Right forelimb (tissue), 1 donor: ENCODE data around the gene RNASEH2A.
A peak's percentile ranks its signal among the peaks of the same experiment; 100 is the strongest.
"Not testable (repeated sequence)": the region's sequence is repeated elsewhere in the genome, so short reads cannot be mapped to it uniquely, and the experiment has no call there.

ENCODE experiments used
- DNase-seq: peaks from one replicate; pipeline ENCODE4 v3.0.0-alpha.2; 2018

The RNASEH2A gene

DNA sequence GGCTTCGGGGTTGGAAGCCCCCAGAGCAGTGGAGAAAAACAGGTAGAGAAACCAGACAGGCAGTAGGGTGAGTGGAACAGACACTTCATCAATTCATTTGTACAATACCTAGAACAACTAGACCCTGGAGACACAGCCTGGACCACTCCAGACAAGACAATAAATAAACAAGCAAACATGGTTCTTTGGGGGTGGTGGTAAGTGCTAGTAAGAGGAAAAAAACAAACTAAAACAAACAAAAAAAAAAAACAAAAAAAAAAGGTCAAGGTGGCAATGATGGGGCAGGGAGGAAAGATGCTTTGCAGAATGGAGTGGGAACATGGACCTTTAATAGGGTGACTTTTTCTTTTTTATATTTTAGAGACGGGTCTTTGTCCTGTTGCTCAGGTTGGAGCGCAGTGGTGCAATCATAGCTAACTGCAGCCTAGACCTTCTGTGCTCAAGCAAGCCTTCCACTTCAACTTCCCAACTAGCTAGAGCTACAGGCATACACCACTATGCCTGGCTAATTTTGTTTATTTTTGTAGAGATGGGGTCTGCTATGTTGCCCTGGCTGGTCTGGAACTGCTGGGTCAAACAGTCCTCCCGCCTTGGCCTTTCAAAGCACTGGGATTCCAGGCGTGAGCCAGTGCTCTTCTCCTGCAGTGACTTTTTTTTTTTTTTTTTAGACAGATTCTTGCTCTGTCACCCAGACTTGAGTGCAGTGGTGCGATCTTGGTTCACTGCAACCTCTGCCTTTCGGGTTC lies 12.0 kb upstream of the RNASEH2A start:
- DNase-seq = no peak

DNA sequence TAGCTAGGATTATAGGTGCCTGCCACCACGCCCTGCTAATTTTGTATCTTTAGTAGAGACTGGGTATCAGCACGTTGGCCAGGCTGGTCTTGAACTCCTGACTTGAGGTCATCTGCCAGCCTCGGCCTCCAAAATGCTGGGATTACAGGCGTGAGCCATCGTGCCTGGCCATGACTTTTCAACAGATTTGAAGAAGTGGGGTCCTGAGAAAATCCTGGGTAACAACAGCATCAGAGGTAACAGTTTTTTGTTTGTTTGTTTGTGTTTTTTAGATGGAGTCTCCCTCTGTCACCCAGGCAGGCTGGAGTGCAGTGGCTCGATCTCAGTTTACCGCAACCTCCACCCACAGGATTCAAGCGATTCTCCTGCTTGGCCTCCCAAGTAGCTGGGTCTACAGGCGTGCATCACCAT lies 11.4 kb upstream of the RNASEH2A start:
- DNase-seq = no peak

DNA sequence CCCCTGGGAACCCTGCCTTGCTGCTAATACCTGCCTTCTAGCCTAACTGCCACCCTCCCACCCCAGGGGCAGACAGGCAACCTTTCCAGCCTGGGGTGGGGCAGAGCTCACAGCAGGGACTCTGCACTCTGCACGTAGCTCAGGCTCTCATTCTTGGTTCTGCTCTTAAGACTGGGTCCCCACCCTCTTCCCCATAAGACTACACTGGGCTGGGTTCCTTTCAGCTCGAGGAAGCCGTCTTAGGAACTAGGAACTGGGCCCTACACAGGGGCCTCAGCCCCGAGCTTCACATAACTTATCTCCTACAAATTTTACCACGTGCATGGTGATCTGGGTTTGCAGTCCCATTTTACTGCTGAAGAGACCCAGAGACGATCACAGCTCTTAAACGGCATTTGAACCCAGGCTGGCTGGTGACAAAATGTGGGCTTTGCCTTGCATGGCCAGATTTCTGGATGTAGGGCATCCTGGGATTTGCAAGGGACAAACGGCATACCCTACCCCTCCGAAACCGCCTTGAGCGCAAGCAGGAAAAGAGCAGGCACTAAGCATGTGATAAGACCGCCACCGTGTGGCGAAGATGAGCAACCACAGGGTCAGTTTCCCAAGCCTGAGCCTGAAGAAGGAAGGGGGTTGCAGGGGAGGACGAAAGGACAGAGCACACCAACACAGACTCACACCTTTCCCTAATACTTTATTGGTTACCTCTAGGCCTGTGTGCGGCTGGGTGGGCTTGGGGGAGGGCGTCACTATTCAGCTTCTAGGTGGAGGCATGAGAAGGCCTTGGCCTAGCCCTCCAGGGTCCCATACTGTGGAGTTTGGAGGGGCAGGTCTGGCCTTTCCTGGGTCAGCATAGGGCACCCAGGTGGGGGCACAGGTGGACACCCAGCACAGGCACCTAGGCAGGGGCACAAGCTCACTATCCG lies 10.0 kb upstream of the RNASEH2A start:
- peak; percentile 86 for DNase-seq

DNA sequence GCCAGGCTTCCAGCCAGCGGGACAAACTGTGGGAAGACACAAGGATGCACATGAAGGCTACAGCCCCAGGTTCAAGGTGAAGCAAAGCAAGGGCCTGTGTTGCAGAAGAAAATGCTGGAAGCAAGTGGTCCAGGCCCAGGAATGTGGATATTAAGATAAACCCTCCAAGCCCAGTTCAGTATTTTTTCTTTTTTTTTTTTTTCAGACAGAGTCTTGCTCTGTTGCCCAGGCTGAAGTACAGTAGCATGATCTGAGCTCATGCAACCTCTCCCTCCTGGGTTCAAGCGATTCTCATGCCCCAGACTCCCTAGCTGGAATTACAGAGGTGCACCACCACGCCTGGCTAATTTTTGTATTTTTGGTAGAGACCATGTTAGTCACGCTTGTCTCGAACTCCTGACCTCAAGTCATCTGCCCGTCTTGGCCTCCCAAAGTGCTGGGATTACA lies 9.2 kb upstream of the RNASEH2A start:
- no peak for DNase-seq

DNA sequence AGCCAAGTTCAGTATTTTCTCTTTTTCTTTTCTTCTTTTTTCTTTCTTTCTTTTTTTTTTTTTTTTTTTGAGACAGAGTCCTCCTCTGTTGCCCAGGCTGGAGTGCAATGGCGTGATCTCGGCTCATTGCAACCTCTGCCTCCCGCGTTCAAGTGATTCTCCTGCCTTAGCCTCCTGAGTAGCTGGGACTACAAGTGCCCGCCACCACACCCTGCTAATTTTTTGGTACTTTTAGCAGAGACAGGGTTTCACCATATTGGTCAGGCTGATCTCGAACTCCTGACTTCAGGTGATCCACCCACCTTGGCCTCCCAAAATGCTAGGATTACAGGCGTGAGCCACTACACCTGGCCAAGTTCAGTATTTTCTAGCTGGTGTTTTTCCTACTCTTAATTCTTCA lies 8.8 kb upstream of the RNASEH2A start:
- DNase-seq = not testable (repeated sequence)

DNA sequence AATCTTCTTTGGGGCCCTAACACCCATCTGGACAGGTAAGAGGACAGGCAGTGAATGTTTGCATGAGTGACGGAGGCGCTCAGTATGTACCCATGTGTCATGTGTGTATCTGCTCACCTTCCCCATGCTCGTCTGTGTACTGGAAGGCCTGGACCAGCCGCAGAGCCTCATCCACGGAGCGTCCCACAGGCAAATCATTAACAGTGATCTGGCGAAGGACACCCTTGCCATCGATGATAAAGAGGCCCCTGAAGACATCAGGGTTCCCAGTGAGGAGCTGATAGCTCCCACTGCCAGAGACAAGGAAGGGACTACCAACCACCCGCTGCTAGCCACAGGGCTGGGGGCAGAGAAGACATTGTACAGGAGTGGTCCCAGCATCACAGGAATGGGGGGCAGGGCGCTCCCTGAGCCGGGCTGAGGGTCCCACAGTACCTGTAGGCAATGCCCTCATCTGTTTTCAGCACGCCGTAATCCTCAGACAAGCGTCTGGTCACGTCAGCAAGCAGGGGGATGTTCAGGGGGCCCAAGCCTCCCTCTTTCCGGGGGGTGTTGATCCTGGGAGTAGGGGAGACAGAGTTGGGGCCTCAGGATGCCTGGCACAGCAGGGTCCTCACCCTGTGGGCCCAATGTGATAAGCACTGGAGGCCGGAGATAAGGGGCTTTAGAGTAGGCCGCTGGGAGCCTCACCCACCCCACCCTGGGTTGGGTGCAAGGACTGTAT lies 6.5 kb upstream of the RNASEH2A start:
- DNase-seq = no peak

DNA sequence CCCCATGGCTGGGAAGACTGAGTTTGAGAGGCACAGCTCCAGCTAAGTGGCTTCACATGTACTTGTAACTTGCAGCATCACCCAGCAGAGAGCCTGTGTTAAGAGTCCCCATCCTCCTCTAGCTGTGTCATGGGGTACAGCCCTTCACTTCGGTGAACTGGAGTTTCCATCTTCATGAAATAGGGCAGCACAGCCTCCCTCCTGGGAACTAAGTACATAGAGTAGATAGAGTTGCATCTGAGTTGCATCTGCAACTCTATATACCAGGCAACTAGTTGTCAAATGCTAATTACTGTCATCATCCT lies 6.0 kb upstream of the RNASEH2A start:
- no peak for DNase-seq

DNA sequence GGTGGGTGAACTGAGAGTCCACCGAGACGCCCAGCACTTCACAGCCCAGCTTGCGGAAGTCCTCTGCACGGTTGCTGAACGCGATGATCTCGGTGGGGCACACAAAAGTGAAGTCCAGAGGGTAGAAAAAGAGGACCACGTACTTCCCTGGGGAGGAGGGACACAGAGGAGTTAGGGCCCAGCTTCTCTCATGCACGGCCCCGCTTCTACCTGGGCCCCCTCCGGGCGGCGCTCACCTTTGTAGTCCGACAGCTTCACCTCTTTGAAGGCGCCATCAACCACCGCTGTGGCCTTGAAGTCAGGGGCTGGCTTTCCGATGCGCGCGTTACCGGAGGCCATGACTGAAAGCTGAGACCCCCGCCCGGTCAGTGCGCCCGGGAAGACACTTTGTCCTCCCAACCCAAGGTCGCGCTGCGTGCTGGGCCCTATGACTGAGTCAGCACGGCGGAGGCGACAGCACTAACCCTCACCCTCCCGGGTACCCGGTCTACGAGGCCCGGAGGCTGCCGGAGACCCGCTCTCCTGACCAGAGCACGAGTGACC lies 5.4 kb upstream of the RNASEH2A start:
- no peak for DNase-seq

DNA sequence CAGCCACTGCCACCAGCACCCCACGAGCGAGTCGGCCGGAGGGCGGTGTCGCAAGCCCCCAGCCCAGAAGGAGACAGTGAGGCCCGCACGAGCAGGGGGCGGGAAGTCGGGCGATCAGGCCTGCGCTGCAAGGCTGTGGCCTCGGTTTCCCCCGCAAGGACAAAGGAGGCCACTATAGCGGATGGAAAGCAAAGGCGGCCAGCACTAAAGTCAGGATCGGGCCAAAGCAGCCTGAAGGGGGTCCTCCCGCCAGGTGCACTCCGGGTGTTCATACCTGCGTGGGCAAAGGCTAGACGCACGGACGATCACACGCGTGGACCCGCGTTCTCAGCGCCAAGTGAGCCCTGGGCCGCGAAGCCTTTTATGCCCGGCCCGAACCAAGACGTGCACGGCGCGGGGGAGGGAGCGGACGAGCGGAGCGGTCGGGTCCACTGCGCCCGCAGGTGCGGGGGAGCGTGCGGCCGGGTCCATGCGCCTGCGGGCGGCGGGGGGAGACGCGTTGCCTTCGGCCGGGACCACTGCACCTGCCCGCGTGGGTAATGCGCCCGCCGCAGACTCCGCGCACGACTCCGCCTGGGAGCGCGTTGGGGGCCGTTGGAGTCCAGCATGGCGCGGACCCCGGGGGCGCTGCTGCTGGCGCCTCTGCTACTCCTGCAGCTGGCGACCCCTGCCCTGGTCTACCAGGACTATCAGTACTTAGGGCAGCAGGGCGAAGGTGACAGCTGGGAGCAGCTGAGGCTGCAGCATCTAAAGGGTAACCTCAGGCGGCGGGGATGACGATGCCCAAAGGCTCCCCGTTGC lies 4.7 kb upstream of the RNASEH2A start, which contains the start of the genes PRDX2 and THSD8:
PRDX2 (minus strand) TSS at position 335 of the 801 bp plus-strand sequence. CDS start 539 bp downstream, outside the sequence.
THSD8 (plus strand) TSS at position 604 of the 801 bp plus-strand sequence; CDS start at position 607, 3 bp downstream.
- peak; percentile 87 for DNase-seq

DNA sequence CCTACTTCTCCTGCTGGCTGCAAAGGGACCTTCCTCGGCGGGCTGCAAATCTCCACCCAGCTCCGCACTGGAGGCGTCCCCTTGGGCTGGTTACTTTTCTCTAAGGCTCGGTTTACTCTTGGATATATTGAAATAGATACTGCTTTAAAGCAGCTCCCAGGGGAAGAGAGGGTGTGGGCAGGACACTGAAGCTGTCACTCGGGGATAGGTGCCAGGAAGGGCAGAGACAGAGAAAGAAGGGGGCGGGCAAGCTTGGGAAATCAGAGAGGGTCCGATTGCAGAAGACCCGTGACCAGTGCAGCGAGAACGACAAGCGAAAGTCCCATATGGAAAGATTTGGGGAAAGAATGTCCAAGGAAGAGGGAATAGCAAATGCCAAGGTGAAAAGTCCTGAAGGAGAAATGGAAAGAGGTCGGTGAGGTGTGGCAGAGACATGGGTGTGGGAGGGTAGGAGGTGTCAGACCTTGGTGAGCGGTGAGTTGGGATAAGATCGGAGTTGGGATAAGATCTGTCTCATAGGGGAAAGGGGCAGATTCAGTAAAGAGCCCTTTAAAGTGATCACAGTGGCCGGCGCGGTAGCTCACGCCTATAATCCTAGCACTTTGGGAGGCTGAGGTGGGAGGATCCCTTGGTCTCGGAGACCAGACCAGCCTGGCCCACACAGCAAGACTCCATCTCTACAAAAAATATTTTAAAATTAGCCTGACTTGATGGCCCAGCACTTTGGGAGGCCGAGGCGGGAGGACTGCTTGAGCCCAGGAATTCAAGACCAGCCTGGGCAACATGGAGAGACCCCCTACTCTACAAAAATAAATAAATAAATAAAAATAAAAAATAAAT lies 3.9 kb upstream of the RNASEH2A start:
- no peak for DNase-seq

DNA sequence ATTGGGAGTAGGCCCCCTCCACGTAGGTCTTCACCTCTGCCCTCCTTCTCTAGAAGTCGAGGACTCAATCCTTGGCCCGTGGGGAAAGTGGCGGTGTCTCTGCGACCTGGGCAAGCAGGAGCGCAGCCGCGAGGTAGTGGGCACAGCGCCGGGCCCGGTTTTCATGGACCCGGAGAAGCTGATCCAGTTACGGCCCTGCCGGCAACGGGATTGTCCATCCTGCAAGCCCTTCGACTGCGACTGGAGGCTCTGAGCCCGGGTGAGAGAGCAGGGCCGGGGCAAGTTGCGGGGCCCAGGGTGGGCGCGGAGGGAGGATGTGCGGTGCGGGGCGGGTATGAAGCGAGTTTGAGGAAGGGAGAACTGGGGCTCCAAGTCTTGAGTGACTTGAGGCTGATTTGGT lies 2.3 kb upstream of the RNASEH2A start:
- no peak for DNase-seq

DNA sequence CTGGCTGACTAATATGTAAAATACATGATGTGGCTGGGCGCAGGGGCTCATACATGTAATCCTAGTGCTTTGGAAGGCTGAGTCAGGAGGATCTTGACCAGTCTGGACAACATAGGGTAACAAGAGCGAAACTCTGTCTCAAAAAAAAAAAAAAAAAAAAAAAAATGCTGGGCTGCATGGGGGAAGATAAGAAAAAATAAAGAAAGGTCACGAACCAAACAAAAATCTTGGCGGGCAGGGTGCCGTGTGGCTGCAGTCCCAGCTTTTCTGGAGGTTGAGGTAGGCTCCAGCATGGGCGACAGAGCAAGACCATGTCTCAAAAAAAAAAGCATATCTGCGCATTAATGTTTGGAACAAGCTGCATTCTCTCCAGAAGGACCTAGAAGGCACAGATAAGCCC lies 8.7 kb downstream of the RNASEH2A start:
- no peak for DNase-seq

DNA sequence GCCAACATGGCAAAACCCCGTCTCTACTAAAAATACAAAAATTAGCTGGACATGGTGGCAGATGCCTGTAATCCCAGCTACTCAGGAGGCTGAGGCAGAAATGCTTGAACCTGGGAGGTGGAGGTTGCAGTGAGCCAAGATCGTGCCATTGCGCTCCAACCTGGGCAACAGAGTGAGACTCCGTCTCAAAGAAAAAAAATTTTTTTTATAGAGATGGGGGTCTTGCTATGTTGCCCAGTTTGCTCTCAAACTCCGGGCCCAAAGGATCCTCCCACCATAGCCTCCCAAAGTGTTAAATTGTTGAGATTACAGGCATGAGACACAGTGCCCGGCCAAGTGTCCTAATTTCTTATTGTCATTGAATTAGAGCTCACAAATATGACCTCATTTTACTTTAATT lies 10.8 kb downstream of the RNASEH2A start:
- not testable (repeated sequence) for DNase-seq

DNA sequence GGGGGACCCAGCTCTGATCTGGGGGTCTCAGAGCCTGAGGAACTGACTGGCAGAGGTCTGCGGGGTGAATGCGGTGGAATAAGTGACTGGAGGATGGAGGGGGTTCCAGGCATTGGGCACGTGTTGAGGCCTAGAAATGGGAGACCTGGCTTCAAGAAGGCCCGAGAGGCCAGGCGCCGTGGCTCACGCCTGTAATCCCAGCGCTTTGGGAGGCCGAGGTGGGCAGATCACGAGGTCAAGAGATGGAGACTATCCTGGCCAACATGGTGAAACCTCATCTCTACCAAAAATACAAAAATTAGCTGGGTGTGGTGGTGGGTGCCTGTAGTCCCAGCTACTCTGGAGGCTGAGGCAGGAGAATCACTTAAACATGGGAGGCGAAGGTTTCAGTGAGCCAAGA lies 11.4 kb downstream of the RNASEH2A start:
- DNase-seq = not testable (repeated sequence)

DNA sequence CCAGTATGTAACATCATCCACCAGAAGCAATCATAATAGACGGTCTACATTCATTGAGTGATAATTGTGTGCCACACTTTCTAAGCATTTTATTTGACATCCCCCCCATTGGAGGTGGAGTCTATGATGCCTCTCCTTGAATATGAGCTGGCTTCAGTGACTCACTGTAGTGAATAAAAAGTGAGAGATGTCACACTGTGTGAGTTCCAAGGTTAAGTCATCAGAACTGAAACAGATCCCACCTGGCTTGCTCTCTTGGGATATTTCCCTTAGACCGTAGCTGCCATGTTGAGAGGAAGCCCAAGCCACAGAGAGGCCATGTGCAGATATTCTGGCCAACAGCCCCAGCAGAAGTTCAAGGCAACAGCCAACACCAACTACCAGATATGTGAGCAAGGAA lies 15.4 kb downstream of the RNASEH2A start:
- no peak for DNase-seq

DNA sequence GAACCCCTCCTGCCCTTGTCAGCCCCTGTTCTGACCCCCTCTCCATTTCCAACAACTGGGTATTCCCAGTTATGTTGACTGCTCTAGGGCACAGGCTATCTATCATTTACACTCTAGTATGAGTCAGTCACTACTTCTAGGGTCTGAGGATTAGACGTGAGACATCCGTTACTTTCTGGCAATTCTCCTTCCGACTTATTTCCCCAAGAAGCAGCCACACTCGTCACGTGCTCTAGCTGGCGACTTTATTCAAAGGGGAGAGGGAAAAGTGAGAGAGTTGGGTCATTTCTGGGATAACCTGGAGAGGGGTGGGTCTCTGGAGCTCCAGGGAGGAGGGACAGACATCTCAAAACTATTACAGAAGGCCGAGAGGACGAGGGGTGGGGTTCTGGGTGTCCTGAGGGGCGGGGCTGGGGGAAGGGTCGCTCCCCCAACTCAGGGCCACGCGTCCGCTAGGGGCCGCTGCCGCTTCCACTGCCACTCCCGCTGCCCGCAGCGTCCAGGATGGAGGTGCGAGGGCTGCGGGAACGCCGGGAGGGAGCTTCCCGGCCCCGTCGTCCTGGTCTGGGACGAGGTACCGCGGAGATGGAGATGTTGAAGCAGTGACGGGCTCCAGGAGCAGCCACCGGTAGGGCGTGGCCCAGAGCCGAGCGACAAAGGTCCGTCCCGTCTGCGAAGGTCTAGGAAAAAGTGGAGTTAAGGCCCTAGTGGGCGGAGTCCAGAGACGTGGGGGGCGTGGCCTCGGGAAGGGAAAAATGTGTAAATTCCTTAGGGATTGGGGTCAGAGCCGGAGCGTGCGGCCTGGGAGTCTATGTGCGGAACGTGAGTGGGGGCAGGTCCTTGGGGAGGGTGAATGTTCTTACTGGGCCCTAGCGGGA lies 19.1 kb downstream of the RNASEH2A start:
- DNase-seq = no peak

DNA sequence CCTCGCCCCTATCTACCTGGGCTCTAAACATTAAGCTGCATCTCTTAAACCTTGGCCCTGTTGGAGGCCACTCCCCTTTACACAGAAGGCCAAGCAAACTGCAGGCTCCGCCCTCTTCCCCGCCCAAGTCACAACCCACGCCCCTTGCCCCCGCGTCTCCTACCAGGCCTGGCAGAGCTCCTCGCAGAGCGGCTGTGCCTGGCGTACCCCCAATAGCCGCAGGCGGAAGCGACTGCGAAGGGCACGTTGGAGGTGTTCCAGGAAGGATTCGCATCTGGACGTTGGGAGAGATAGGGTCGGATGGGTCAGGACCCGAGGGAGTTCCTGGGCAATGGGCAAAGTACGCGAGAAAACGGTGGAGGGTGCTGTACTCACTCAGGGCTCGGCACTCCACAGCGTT lies 22.1 kb downstream of the RNASEH2A start:
- no peak for DNase-seq

DNA sequence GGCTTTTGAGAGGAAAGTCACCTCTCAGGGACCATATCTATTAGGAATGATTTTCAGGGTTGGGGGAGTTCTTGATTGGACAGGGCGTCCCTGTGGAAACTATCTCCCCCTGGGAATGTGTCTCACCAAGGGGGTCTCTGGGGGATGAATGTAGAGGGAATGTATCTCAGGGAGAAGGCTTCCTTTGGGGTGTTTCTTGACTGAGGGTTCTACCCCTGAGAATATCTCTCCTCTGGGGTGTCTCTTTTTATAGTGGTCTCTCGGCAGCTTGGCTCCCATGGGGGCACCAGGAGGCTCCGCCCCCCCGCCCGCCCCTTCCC lies 27.0 kb downstream of the RNASEH2A start:
- DNase-seq = no peak

DNA sequence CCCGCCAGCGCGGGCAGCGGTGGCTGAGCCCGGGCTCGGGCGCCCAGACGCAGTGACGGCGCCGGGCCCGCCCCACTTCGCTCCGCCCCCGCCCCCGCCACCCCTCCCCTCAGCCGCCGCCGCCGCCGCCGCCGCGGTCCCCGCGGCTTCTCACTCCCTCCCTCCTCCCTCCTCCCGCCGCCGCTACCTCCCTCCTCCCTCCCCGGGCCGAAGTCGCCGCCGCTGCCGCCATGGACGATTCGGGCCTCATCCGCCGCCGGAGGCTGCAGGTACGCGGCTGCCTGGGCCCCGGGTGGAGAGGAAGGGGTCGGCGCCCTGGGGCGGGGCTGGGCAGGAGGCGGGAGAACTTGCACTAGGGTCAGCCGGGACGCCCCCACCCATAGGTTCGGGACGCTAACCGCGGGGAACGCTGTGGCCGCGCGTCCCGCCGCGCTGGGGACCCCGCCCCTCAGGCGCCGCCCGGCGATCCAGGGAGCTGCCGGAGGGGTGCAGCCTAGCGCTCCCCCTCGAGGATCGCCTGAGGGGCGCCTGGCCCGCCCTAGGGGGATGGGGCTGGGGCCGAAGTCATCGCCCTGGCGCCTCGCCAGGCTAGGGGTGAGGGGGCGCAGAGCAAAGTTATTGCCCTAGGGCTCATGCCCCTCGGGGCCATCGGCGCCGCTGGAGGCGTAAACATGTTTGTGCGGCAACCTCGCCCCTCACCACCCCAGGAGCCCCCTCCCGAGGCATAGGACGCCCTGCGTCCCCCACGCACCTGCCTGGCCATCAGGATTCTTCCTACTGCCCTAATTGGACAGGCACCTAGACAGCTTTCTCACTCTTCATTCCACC lies 27.6 kb downstream of the RNASEH2A start:
- no peak for DNase-seq
